Large intestine (tissue), 3 donors: ENCODE measurements around the gene RRP36. TPM values are rescaled to one million over a fixed set of nuclear protein-coding genes. Genes with fewer than 3 reads are reported as not detected.
"Not testable (repeated sequence)": the region's sequence is repeated elsewhere in the genome, so short reads cannot be mapped to it uniquely, and the experiment has no call there.

Experiments used
- DNase-seq, 2 donors: peaks; one replicate each; pipeline versions ENCODE4 v3.0.0 to v3.0.0-alpha.2; 2013
- H3K27ac ChIP-seq: one replicate; pipeline ENCODE4 v1.5.1; 2013; ENCODE audit warnings: low read length
- H3K27me3 ChIP-seq: 2 replicates; pipeline ENCODE4 v1.6.1; 2013; ENCODE audit warnings: low read length; ENCODE audit not compliant: control insufficient read depth, insufficient read depth
- H3K36me3 ChIP-seq: 2 replicates; pipeline ENCODE4 v1.6.1; 2013; ENCODE audit warnings: low read length; ENCODE audit not compliant: control insufficient read depth, insufficient read depth
- H3K4me1 ChIP-seq: one replicate; pipeline ENCODE4 v1.6.1; 2013; ENCODE audit warnings: low read length; ENCODE audit not compliant: control insufficient read depth, insufficient read depth
- H3K4me3 ChIP-seq: one replicate; pipeline ENCODE4 v1.5.1; 2013; ENCODE audit warnings: low read length
- H3K9me3 ChIP-seq: one replicate; pipeline ENCODE4 v1.6.1; 2013; ENCODE audit warnings: mild to moderate bottlenecking, low read depth, low read length, moderate library complexity; ENCODE audit not compliant: control insufficient read depth
- WGBS: methylation state at CpG from one replicate; pipeline ENCODE4 v1.1.5; 2013; ENCODE audit warnings: low lambda C conversion rate; ENCODE audit not compliant: insufficient coverage; 5-methylcytosine and 5-hydroxymethylcytosine counted together
- polyA plus RNA-seq: library from polyadenylated mRNA; unstranded; fragments of 120-200 nt; gene quantifications from one replicate; pipeline ENCODE4 v1.2.1, GENCODE V29; 2013

RRP36 gene
- polyA plus RNA-seq, 1 donor, result 52.1 TPM

DNA sequence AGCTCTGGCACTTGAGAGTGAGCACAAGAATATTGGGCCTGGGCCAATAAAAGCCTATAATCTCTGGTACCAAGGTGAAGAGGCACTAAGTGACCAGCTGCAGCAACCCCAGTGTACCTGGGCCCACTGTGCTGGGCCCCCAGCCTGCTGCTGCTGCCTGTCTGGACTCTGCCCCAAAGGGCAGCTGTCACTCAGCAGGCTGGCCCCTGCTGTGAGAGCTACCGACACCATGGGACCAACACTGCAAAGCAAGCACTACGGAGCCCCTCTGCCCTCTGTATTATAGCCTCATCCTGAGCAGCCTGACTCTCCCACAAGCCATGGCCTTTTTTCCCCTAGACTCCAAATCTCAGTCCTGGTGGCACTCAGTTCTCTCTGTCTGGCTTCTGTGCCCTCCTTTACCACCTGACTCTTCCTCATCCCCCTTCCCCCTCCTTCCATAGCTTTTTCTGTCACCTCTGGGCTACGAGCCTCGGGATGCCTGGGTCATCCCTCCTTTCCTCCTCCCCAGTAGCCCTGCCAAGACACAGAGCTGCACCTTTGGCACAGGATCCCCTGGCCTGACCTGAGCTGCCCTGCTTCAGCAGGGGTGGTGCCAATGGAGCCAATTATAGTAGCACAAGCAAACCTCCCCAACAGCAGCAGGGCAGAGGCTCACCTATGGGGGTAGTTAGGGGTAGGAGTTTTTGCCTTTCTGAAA lies 14.2 kb downstream of the RRP36 start:
- peaks cover 75% of the 10 kb centered on the region for H3K36me3 ChIP-seq
- H3K27me3 ChIP-seq, result no peaks in the 10 kb centered on the region
- no peaks in the 10 kb centered on the region for H3K9me3 ChIP-seq
- DNase-seq, result peak; percentile 79 to 89
- no CpG with 5 or more reads among the region's 4 CpGs for WGBS
- H3K27ac ChIP-seq, result peak overlapping the region; percentile 97
- peaks cover 22% of the 10 kb centered on the region for H3K4me1 ChIP-seq
- no peak overlapping the region for H3K4me3 ChIP-seq

DNA sequence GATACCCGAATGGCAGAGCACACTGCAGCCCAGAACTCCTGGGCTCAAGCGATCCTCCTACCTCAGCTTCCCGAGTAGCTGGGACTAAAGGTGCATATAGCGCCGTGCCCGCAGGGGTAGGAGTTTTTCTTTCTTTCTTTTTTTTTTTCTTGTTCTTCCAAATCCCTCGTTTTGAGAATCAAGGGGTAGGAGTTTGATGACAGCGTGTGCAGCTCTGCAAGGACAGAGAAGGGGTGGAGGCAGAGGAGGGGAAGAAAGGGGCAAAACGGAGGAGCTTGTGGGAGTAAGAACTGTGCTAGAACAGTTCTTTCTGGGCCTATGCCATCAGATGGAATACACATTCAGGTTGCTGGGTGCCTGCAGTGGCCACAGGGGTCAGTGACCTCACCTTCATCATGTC lies 15.3 kb downstream of the RRP36 start:
- 94% methylated on average over 5 of the region's 9 CpGs for WGBS
- Histone ChIP-seq H3K36me3 (peaks cover 80% of the 10 kb centered on the region), H3K4me3 (no peak overlapping the region), H3K27ac (no peak overlapping the region), H3K4me1 (peaks cover 22% of the 10 kb centered on the region), H3K9me3 (no peaks in the 10 kb centered on the region), H3K27me3 (no peaks in the 10 kb centered on the region)
- DNase-seq, result no peak

DNA sequence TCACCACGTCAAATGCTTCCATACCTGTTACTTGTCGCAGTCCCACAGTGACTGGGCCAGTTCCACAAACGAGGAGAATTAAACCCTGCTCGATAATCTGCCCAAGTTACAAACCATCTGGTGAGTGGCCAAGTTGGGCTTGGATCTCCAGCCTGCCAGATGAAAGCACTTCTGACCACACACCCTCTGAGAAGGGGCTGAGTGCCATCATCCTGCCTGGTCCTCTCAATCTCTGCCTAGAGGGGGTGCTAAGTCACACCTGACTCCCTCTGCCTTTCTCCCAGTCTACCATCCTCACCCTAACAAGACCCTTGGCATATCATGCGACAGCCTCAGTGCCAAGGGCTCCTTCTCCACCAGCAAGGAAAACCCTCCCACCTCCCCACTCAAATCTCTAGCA lies 15.8 kb downstream of the RRP36 start:
- peaks cover 22% of the 10 kb centered on the region for H3K4me1 ChIP-seq
- peaks cover 79% of the 10 kb centered on the region for H3K36me3 ChIP-seq
- no peak for DNase-seq
- H3K4me3 ChIP-seq, result no peak overlapping the region
- no peaks in the 10 kb centered on the region for H3K27me3 ChIP-seq
- H3K27ac ChIP-seq, result no peak overlapping the region
- WGBS, result no CpG with 5 or more reads among the region's 5 CpGs
- no peaks in the 10 kb centered on the region for H3K9me3 ChIP-seq

DNA sequence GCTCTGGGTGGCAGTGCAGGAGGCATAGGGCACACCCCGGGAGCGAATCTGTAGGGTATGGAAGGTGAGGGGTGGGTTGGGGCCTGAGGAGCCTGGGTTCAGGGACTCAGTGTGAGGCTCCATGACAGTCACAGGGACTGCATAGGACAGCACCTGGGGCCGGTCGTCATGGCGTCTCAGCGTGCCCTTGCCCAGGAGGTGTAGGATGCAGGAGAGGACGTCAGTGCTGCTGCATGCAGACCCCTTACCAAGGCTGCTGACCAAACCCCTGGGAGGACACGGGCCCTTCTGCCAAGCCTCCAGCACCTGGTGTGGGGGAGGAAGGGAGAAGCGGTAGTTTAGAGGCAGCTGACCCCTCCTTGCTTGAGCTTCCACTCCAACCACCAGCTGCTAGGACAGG lies 16.3 kb downstream of the RRP36 start:
- H3K27ac ChIP-seq, result no peak overlapping the region
- H3K4me3 ChIP-seq, result no peak overlapping the region
- H3K36me3 ChIP-seq, result peaks cover 78% of the 10 kb centered on the region
- H3K27me3 ChIP-seq, result no peaks in the 10 kb centered on the region
- WGBS, result no CpG with 5 or more reads among the region's 9 CpGs
- no peak for DNase-seq
- no peaks in the 10 kb centered on the region for H3K9me3 ChIP-seq
- H3K4me1 ChIP-seq, result peaks cover 22% of the 10 kb centered on the region

DNA sequence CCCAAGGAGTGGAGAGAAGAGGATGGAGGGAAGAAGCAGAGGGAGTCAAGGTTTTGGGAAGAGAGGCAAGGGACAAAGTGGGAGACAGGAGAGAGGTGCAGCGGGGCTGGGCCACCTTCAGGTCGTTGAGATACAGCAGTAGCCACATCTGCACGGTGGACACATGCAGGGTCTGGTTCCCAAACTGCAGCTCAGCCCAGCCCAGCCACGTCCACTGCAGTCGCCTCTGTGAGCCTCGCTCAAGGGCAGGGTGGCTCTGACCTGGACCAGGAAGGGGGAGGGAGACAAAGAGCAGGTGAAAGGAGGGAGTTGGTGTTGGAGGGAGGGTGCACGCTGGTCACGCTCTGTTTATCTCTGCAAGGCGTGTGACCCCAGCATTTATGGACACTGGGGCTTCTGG lies 17.3 kb downstream of the RRP36 start:
- DNase-seq, result peak in 1 of 2 donors; percentile 30
- peaks cover 81% of the 10 kb centered on the region for H3K36me3 ChIP-seq
- no peak overlapping the region for H3K4me3 ChIP-seq
- WGBS, result no CpG with 5 or more reads among the region's 9 CpGs
- no peaks in the 10 kb centered on the region for H3K27me3 ChIP-seq
- H3K4me1 ChIP-seq, result peaks cover 22% of the 10 kb centered on the region
- no peaks in the 10 kb centered on the region for H3K9me3 ChIP-seq
- no peak overlapping the region for H3K27ac ChIP-seq

DNA sequence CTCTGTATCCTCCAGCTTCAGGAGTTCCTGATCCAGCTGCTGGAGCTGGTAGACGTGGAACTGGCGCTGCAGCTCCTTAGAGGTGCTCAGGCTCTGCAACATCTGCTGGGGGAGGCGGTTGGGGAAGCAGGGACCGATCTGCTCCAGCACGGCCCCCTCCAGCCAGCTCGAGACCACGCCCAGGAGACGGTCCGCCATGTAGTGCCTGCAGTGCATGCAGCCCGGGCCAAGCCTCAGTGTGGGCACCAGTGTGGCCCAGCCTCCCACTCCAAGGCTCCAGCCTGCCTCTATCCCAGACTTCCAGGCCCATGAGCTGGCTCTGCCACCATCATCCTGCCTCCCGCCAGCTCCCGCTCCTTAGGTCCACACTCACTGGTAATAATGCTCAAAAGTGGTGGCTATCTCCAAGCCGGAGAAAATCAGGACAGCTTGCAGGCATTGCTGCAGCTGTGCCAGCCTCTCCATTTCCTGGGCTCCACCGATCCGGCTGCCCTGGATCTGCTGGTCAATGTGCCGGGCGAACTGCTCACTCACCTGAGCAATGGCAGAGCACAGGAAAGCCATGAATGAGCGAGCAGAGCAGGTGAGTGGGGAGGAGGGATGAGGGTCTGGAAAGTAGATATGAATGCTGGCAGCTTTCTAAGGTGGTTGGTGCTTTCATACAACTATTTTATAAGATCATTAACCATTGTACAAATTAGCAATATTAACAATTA lies 19.3 kb downstream of the RRP36 start:
- Histone ChIP-seq H3K4me1 (peaks cover 10% of the 10 kb centered on the region), H3K4me3 (no peak overlapping the region), H3K27ac (no peak overlapping the region), H3K9me3 (no peaks in the 10 kb centered on the region), H3K27me3 (no peaks in the 10 kb centered on the region), H3K36me3 (peaks cover 84% of the 10 kb centered on the region)
- WGBS, result no CpG with 5 or more reads among the region's 18 CpGs
- no peak for DNase-seq

DNA sequence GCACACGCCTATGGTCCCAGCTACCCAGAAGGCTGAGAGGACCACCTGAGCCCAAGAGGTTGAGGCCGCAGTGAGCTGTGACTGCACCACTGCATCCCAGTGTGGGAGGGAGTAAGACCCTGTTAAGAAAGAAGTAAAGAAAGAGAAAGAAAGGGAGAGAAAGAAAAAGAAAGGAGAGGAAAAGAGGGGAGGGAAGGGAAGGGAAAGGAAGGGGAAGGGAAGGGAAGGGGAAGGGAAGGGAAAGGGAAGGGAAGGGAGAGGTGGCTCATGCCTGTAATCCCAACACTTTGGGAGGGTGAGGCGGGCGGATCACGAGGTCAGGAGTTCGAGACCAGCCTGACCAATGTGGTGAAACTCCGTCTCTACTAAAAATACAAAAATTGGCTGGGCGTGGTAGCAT lies 20.1 kb downstream of the RRP36 start:
- H3K36me3 ChIP-seq, result peaks cover 86% of the 10 kb centered on the region
- DNase-seq, result not testable (repeated sequence)

DNA sequence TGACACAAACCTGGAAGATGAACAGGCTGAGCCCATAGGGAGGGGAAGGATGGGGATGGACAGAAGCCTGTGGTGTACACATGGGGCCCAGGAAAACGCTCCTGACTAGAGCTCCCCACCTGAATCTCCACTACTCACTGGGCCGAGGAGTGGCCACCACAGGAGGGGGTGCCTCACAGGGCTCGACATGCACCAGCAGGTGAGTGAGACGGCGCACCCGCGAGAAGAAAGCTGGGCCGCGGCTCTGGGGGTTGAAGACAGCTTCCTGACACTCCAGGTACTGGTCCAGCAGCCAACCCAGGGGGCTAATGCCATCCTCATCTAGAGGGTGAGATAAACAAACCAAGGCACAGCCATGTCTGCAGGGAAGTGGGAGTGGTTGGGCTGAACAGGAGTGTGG lies 21.9 kb downstream of the RRP36 start:
- Histone ChIP-seq H3K9me3 (no peaks in the 10 kb centered on the region), H3K36me3 (peaks cover 86% of the 10 kb centered on the region), H3K27ac (no peak overlapping the region), H3K4me3 (no peak overlapping the region), H3K4me1 (no peaks in the 10 kb centered on the region), H3K27me3 (no peaks in the 10 kb centered on the region)
- no CpG with 5 or more reads among the region's 9 CpGs for WGBS
- DNase-seq, result no peak

More for the DNA sequence above, 20.1 kb downstream of the RRP36 start:
- 17% methylated on average over 1 of the region's 8 CpGs for WGBS
- not testable (repeated sequence) for H3K4me3 ChIP-seq, H3K27me3 ChIP-seq, H3K4me1 ChIP-seq, H3K27ac ChIP-seq, H3K9me3 ChIP-seq

DNA sequence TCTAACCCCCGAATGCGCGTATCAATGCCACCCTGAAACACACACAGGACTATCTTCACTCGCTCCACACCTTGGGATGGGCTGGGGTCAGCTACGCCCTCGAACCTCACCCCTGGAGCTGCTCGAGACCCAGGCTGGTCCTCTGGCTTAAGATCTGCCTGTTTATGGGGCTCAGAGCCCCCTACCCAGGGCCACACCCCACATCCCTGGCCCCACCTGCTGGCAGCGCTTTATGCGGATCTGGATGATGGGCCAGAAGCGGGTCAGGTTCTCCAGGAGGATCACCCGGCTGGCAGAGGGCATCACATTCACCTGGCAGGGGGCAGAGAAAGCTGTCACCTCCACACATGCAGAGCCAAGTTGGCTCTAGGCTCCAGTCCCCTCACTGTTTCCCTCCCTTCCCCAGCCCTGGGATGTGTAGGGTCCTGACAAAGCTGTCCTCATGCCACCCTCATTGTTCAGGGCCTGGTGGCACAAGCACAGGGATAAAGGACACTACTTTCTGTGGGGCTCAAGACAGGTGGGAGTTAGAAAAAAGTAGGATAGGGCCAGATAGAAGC lies 24.0 kb downstream of the RRP36 start:
- H3K27ac ChIP-seq, result no peak overlapping the region
- no peaks in the 10 kb centered on the region for H3K9me3 ChIP-seq
- WGBS, result 100% methylated on average over 2 of the region's 11 CpGs
- H3K36me3 ChIP-seq, result peaks cover 83% of the 10 kb centered on the region
- no peaks in the 10 kb centered on the region for H3K4me1 ChIP-seq
- no peaks in the 10 kb centered on the region for H3K27me3 ChIP-seq
- no peak for DNase-seq
- no peak overlapping the region for H3K4me3 ChIP-seq

DNA sequence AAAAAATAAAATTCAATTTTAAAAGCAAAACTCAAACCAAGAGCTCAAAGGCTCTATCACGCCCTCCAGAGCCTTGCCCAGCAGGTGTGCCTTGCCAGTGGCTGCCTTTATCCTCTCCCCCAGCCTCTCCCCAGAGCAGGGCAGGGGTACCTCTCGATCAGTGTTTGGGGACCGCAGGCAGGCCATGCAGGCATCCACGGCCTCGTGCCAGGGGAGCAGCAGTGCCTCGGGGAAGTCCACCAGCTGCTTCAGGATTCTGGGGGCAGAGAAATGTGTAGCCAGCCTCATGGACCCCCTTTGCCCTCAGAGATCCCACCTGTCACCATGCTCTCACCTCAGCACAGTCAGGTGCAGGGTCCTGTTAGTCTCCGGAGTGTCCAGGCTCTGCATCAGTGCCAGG lies 26.6 kb downstream of the RRP36 start:
- DNase-seq, result no peak
- no CpG with 5 or more reads among the region's 7 CpGs for WGBS
- Histone ChIP-seq H3K36me3 (peaks cover 78% of the 10 kb centered on the region), H3K4me3 (no peak overlapping the region), H3K9me3 (no peaks in the 10 kb centered on the region), H3K27me3 (no peaks in the 10 kb centered on the region), H3K4me1 (peaks cover 12% of the 10 kb centered on the region), H3K27ac (no peak overlapping the region)
